H1 (cell line): ENCODE measurements around the gene GRPR. TPM values are rescaled to one million over a fixed set of nuclear protein-coding genes. Genes with fewer than 3 reads are reported as not detected.

ENCODE experiments used
- CTCF ChIA-PET: fragments of 300-600 bp; sonication (Branson Sonifier 250); formaldehyde crosslinking; loops from one replicate; lab custom pipeline; 2021; ENCODE audit not compliant: partially characterized antibody; lab: Charles Lee
- POLR2A ChIA-PET: fragments of 300-600 bp; sonication (Branson Sonifier 250); formaldehyde crosslinking; loops from one replicate; lab custom pipeline; 2021; ENCODE audit warnings: inconsistent platforms; ENCODE audit not compliant: partially characterized antibody; lab: Charles Lee
- DNase-seq, 2 experiments: peaks; one replicate each; pipeline versions ENCODE4 v3.0.0 to v3.0.0-alpha.2; 2010 to 2022; ENCODE audit warnings: low spot score in 2 of 2, low read depth in 1 of 2, mixed read lengths in 1 of 2
- FAIRE-seq: peaks from 2 replicates; lab custom pipeline; 2011; peaks lifted over from hg19 to GRCh38; lab: Jason Lieb, UNC
- H2AFZ ChIP-seq: 2 replicates; pipeline ENCODE4 v1.8.1; 2012; ENCODE audit warnings: low read length, inconsistent platforms
- H2AK5ac ChIP-seq: 2 replicates; pipeline ENCODE4 v1.6.1; 2013; ENCODE audit warnings: low read depth, low read length
- H2BK120ac ChIP-seq: replicated peaks from 2 replicates; pipeline ENCODE3; 2013; ENCODE audit warnings: low read depth, low read length, inconsistent platforms
- H2BK12ac ChIP-seq: 2 replicates; pipeline ENCODE4 v1.6.1; 2013; ENCODE audit warnings: low read depth, low read length
- H2BK15ac ChIP-seq: 2 replicates; pipeline ENCODE4 v1.6.1; 2013; ENCODE audit warnings: low read length
- H2BK20ac ChIP-seq: 2 replicates; pipeline ENCODE4 v1.6.1; 2013; ENCODE audit warnings: low read length
- H2BK5ac ChIP-seq: 2 replicates; pipeline ENCODE4 v1.6.1; 2013; ENCODE audit warnings: low read depth, low read length
- H3K14ac ChIP-seq: 2 replicates; pipeline ENCODE4 v1.6.1; 2013; ENCODE audit warnings: inconsistent platforms; ENCODE audit not compliant: insufficient read length
- H3K18ac ChIP-seq: 2 replicates; pipeline ENCODE4 v1.6.1; 2013; ENCODE audit warnings: low read length; ENCODE audit errors: extremely low read depth
- H3K23ac ChIP-seq: 2 replicates; pipeline ENCODE4 v1.6.1; 2013; ENCODE audit warnings: inconsistent platforms; ENCODE audit not compliant: insufficient read length
- H3K23me2 ChIP-seq: 2 replicates; pipeline ENCODE4 v1.6.1; 2013; ENCODE audit warnings: low read depth, low read length
- H3K27ac ChIP-seq: 2 replicates; pipeline ENCODE4 v1.6.1; 2011; ENCODE audit warnings: low read depth, low read length, inconsistent platforms
- H3K27me3 ChIP-seq, 4 experiments: replicated peaks in 1 of 4; 1 replicate in 1 of 4; 2 replicates in 3 of 4; pipeline versions ENCODE4 v1.6.1 to v1.8.1; 2011 to 2013; ENCODE audit warnings: low read length in 3 of 4, mild to moderate bottlenecking in 3 of 4, inconsistent platforms in 2 of 4, mixed read lengths in 2 of 4, moderate library complexity in 1 of 4; ENCODE audit not compliant: control insufficient read depth in 3 of 4, insufficient read depth in 3 of 4; ENCODE audit errors: extremely low read depth in 1 of 4
- H3K36me3 ChIP-seq, 4 experiments: 2 replicates each; pipeline versions ENCODE4 v1.6.1 to v1.8.1; 2011 to 2013; ENCODE audit warnings: mild to moderate bottlenecking in 4 of 4, low read length in 3 of 4, moderate library complexity in 2 of 4, control low read depth in 1 of 4, inconsistent platforms in 1 of 4; ENCODE audit not compliant: insufficient read depth in 4 of 4, control insufficient read depth in 2 of 4
- H3K4ac ChIP-seq: replicated peaks from 2 replicates; pipeline ENCODE3; 2013; ENCODE audit warnings: low read length, low read depth, mixed read lengths, inconsistent platforms; ENCODE audit not compliant: insufficient read length
- H3K4me1 ChIP-seq, 4 experiments: replicated peaks in 1 of 4; 1 replicate in 1 of 4; 2 replicates in 3 of 4; pipeline versions ENCODE4 v1.6.1 to v1.8.1; 2011 to 2013; ENCODE audit warnings: low read length in 3 of 4, inconsistent platforms in 2 of 4, mixed read lengths in 1 of 4; ENCODE audit not compliant: insufficient read depth in 4 of 4, control insufficient read depth in 3 of 4
- H3K4me2 ChIP-seq, 2 experiments: 2 replicates each; pipeline versions ENCODE4 v1.6.1 to v1.8.1; 2011 to 2013; ENCODE audit warnings: low read depth in 2 of 2, low read length in 2 of 2, control low read depth in 1 of 2, inconsistent platforms in 1 of 2, mild to moderate bottlenecking in 1 of 2; ENCODE audit not compliant: insufficient read depth in 1 of 2
- H3K4me3 ChIP-seq, 4 experiments: fragments of 200-600, 300-600 bp in 1 of 4; sonication (generic), shearing (Covaris generic), sonication (Bioruptor Twin) in 1 of 4; 2 replicates each; pipeline versions ENCODE4 v1.5.1 to v1.8.1; 2011 to 2016; ENCODE audit warnings: low read length in 4 of 4, low read depth in 3 of 4, control low read depth in 2 of 4, inconsistent platforms in 2 of 4, mild to moderate bottlenecking in 2 of 4, mixed read lengths in 1 of 4, moderate library complexity in 1 of 4; ENCODE audit not compliant: insufficient read depth in 2 of 4; ENCODE audit errors: extremely low read depth in 1 of 4
- H3K56ac ChIP-seq: replicated peaks from 2 replicates; pipeline ENCODE3; 2013; ENCODE audit warnings: low read depth, mild to moderate bottlenecking, mixed read lengths, low read length, inconsistent platforms; ENCODE audit not compliant: insufficient read length
- H3K79me1 ChIP-seq: 2 replicates; pipeline ENCODE4 v1.6.1; 2013; ENCODE audit warnings: low read depth, low read length, control low read depth
- H3K79me2 ChIP-seq, 2 experiments: 2 replicates each; pipeline versions ENCODE4 v1.6.1 to v1.8.1; 2012 to 2013; ENCODE audit warnings: low read length in 2 of 2, mild to moderate bottlenecking in 2 of 2, inconsistent platforms in 1 of 2; ENCODE audit not compliant: insufficient read depth in 2 of 2, control insufficient read depth in 1 of 2
- H3K9ac ChIP-seq, 4 experiments: replicated peaks in 1 of 4; 1 replicate in 1 of 4; 2 replicates in 3 of 4; pipeline versions ENCODE4 v1.6.1 to v1.8.1; 2011 to 2013; ENCODE audit warnings: low read depth in 3 of 4, low read length in 3 of 4, control low read depth in 2 of 4, mild to moderate bottlenecking in 2 of 4, moderate library complexity in 2 of 4, inconsistent platforms in 1 of 4; ENCODE audit errors: extremely low read depth in 1 of 4
- H3K9me3 ChIP-seq, 2 experiments: 2 replicates each; pipeline versions ENCODE4 v1.6.1 to v1.8.1; 2012 to 2013; ENCODE audit warnings: mild to moderate bottlenecking in 2 of 2, moderate library complexity in 2 of 2, control low read depth in 1 of 2, inconsistent platforms in 1 of 2, low read depth in 1 of 2, low read length in 1 of 2, mixed read lengths in 1 of 2; ENCODE audit not compliant: insufficient read depth in 2 of 2
- H4K20me1 ChIP-seq, 2 experiments: replicated peaks in 1 of 2; 2 replicates each; pipeline versions ENCODE3 to v1.8.1; 2011 to 2013; ENCODE audit warnings: inconsistent platforms in 2 of 2, low read length in 2 of 2, mild to moderate bottlenecking in 1 of 2; ENCODE audit not compliant: insufficient read depth in 2 of 2, control insufficient read depth in 1 of 2
- H4K5ac ChIP-seq: 2 replicates; pipeline ENCODE4 v1.6.1; 2013; ENCODE audit warnings: low read length, low read depth, mixed read lengths, inconsistent platforms; ENCODE audit not compliant: insufficient read length
- H4K8ac ChIP-seq: 2 replicates; pipeline ENCODE4 v1.8.0; 2013; ENCODE audit warnings: mild to moderate bottlenecking, moderate library complexity, low read length, inconsistent platforms; ENCODE audit not compliant: insufficient read depth; ENCODE audit errors: extremely low read depth
- H4K91ac ChIP-seq: replicated peaks from 2 replicates; pipeline ENCODE3; 2013; ENCODE audit warnings: low read length, mixed read lengths, inconsistent platforms; ENCODE audit not compliant: insufficient read length
- ATF3 ChIP-seq: IDR thresholded peaks from 2 replicates; pipeline ENCODE4 v1.6.1; 2011; ENCODE audit warnings: low read depth, mild to moderate bottlenecking, low read length; ENCODE audit not compliant: insufficient read depth
- BCL11A ChIP-seq, 2 experiments: IDR thresholded peaks; one replicate each; pipeline ENCODE4 v1.6.1; 2011; ENCODE audit warnings: low read depth in 2 of 2, low read length in 2 of 2, mild to moderate bottlenecking in 2 of 2
- CTBP2 ChIP-seq: IDR thresholded peaks from 2 replicates; pipeline ENCODE4 v1.7.0; 2011; ENCODE audit warnings: borderline replicate concordance, mild to moderate bottlenecking, moderate library complexity, mixed read lengths, low read length; ENCODE audit not compliant: insufficient read depth, insufficient read length
- JUND ChIP-seq: IDR thresholded peaks from 2 replicates; pipeline ENCODE4 v1.6.1; 2011; ENCODE audit warnings: mild to moderate bottlenecking, improper control_type of control experiment, low read length
- SAP30 ChIP-seq: fragments of 300-600 bp; sonication (generic); IDR thresholded peaks from 2 replicates; pipeline ENCODE4 v1.7.1; 2012; ENCODE audit warnings: low read length, moderate library complexity, mild to moderate bottlenecking, inconsistent platforms; ENCODE audit not compliant: insufficient read depth, insufficient replicate concordance
- SRF ChIP-seq: IDR thresholded peaks from 2 replicates; pipeline ENCODE4 v1.6.1; 2011; ENCODE audit warnings: mild to moderate bottlenecking, low read depth, low read length, moderate library complexity
- WGBS, 2 experiments: shearing (Covaris generic) in 1 of 2; methylation state at CpG; one replicate each; pipeline versions ENCODE4 v1.1.6 to v1.1.7; 2013 to 2015; ENCODE audit warnings: low lambda C conversion rate in 2 of 2, mixed read lengths in 2 of 2, inconsistent platforms in 1 of 2, low coverage in 1 of 2, missing lambda C conversion rate in 1 of 2; ENCODE audit not compliant: insufficient replicate concordance in 2 of 2, insufficient coverage in 1 of 2, insufficient read length in 1 of 2; ENCODE audit errors: extremely low coverage in 1 of 2, missing lambda C conversion rate in 1 of 2; 5-methylcytosine and 5-hydroxymethylcytosine counted together
- polyA plus RNA-seq, 7 experiments: library from polyadenylated mRNA; depleted of rRNA in 3 of 7; stranded (reverse) in 5 of 7; unstranded in 2 of 7; fragments of >200 nt in 5 of 7; fragments of 200-250 nt in 2 of 7; gene quantifications; 1 replicate in 5 of 7; 2 replicates in 1 of 7; 4 replicates in 1 of 7; pipeline versions ENCODE4 v1.2.1 to v1.2.3, GENCODE V29; 2011 to 2013; ENCODE audit warnings: missing spikeins in 2 of 7, mixed read lengths in 2 of 7
- total RNA-seq: library from RNA; stranded (reverse); fragmentation: NEBNext Ultra II Directional; extraction: Animal tissue kit (Norgen Biotek cat#: 25700); gene quantifications from 2 replicates; pipeline ENCODE4 v1.2.1, GENCODE V29; 2021

GRPR gene
- total and polyA plus RNA-seq, 2 of the 8 experiments (the other 6 are each of a cell fraction or from before 2014, with no cell fraction given) = 18.6 to 78.4 TPM

DNA sequence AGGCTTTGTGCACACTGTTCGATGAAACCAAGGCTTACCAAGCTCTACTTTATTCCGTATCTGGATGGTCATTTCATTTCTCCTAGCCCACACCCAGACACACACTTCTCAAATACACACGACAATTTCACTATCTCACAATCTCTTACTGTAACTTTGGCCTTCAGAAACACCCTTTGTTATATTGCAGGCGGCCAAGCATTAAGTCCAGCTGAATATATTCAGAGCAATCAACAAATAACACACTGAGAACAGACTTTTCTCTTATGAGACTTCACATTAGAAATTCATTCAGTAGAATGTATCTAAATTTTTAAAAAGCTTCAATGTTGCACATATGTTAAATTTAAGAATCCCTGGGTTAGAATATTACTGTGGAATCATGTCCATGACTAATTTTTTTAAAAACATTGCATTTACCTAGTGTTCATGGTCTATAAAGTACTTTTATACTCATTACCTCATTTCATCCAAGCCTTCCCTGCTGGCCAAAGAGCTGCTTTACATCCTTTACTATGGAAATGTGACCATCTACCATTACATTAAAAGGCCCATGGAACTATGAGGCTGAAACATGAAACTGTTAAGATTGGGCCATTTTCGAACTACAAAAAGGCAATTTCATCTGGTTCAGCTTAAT lies 33.4 kb downstream of the GRPR start:
- no peaks in the 10 kb centered on the region; the same call in 1 of the 2 replicates for H3K79me1 ChIP-seq
- TF ChIP-seq SRF (no peak), SAP30 (no peak), JUND (no peak), BCL11A (IDR thresholded peaks at IDR 0.05; ENCODE audit: low read depth in 2 of 2, low read length in 2 of 2) (no peak), CTBP2 (no peak), ATF3 (no peak)
- TF ChIP-seq, all 59 proteins: peak for 0
- WGBS, 2 experiments = 87 to 100% methylated on average over 1 to 5 of the region's 5 CpGs

More for the DNA sequence above, 33.4 kb downstream of the GRPR start:
- H3K79me2 ChIP-seq = no peaks in the 10 kb centered on the region; a peak in 1 of 4 replicates
- H3K4me2 ChIP-seq = no peak overlapping the region
- H3K56ac ChIP-seq = no peak overlapping the region
- H4K8ac ChIP-seq = no peak overlapping the region
- H4K5ac ChIP-seq = no peak overlapping the region
- DNase-seq (no peak), FAIRE-seq (no peak)
- no peak overlapping the region for H3K27ac ChIP-seq
- no peak overlapping the region for H3K14ac ChIP-seq
- no peak overlapping the region for H2BK120ac ChIP-seq
- H3K18ac ChIP-seq = no peak overlapping the region
- H3K9ac ChIP-seq = no peak overlapping the region
- H2BK20ac ChIP-seq = no peak overlapping the region
- H3K4ac ChIP-seq = no peak overlapping the region
- no peak overlapping the region for H3K4me3 ChIP-seq
- no peak overlapping the region for H3K23ac ChIP-seq
- H3K9me3 ChIP-seq = no peaks in the 10 kb centered on the region
- no peak overlapping the region for H2BK15ac ChIP-seq
- H3K27me3 ChIP-seq = no peaks in the 10 kb centered on the region
- no peaks in the 10 kb centered on the region for H4K20me1 ChIP-seq
- ChIA-PET CTCF (interaction anchor here (0.8 to 1.1 kb wide), 2 partner anchors 19 to 26 kb away, joined by 3 to 6 read pairs; no protein-coding TSS in a partner anchor), POLR2A (no interaction called here)
- no peaks in the 10 kb centered on the region for H3K23me2 ChIP-seq
- H4K91ac ChIP-seq = no peak overlapping the region
- no peak overlapping the region for H2AK5ac ChIP-seq
- no peak overlapping the region for H2AFZ ChIP-seq
- no peaks in the 10 kb centered on the region; a peak in 1 of 7 replicates for H3K4me1 ChIP-seq
- no peak overlapping the region for H2BK12ac ChIP-seq
- peaks cover 5 to 95% (median 21%) of the 10 kb centered on the region in 4 experiments; a peak in 7 of 8 replicates for H3K36me3 ChIP-seq
- no peak overlapping the region for H2BK5ac ChIP-seq
